GM12892 (cell line): ENCODE data around the gene ANKS1A.
"Not testable (repeated sequence)": the region's sequence is repeated elsewhere in the genome, so short reads cannot be mapped to it uniquely, and the experiment has no call there.

Experiments
- DNase-seq: peaks from one replicate; pipeline ENCODE4 v3.0.0; 2011; ENCODE audit not compliant: insufficient read length
- FAIRE-seq: peaks from 2 replicates; lab custom pipeline; 2011; peaks lifted over from hg19 to GRCh38; lab: Jason Lieb, UNC
- POLR2A ChIP-seq: IDR thresholded peaks from 2 replicates; pipeline ENCODE4 v1.6.1; 2011; ENCODE audit warnings: low read depth, low read length, control low read depth
- POLR2AphosphoS5 ChIP-seq: IDR thresholded peaks from 2 replicates; pipeline ENCODE4 v1.6.1; 2011; ENCODE audit warnings: low read depth, low read length, control low read depth
- TAF1 ChIP-seq: IDR thresholded peaks from 2 replicates; pipeline ENCODE4 v1.6.1; 2011; ENCODE audit warnings: low read depth, mild to moderate bottlenecking, control low read depth, low read length, borderline replicate concordance

ANKS1A gene

DNA sequence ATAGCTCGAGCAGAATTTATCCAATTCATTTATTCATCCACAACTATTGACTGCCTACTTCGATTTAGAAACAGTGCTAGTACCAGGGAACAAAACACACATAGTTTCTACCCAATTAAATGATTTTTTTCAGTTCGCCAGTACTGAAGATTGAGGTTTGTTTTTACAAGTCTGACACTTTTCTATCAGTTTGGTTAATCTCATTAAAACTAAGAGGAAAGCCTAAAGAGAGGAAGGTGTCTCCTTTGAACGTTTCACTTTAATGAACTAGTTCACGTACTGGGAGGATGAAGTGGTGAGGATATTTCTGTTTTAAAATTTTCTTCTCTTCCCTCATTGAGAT, 570 bp upstream of the ANKS1A start:
- TF ChIP-seq POLR2AphosphoS5 = no peak
- no peak for TF ChIP-seq POLR2A
- TF ChIP-seq TAF1 = no peak
- FAIRE-seq (no peak), DNase-seq (no peak)

DNA sequence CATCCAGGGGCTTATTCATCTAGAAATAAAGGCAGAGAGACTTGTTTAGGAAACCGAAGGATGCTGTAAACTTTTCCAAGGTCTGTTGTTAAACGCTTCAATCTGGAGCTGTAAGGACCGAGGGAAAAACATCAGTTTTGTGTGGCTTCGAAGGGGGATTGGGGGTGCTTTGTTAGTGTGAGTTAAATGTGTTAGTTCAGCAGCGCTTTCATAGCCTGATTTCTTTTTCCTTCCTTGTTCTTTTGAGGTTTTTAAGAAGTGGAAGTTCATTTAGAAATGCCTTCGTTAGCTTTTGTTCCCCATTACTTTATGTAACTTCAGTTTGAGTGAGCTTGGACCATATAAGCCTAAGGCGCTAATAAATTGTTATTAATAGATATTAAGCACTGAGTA, 1.5 kb downstream of the ANKS1A start:
- no peak for TF ChIP-seq POLR2A
- no peak for TF ChIP-seq POLR2AphosphoS5
- TF ChIP-seq TAF1 = no peak
- DNase-seq = no peak
- FAIRE-seq = no peak

DNA sequence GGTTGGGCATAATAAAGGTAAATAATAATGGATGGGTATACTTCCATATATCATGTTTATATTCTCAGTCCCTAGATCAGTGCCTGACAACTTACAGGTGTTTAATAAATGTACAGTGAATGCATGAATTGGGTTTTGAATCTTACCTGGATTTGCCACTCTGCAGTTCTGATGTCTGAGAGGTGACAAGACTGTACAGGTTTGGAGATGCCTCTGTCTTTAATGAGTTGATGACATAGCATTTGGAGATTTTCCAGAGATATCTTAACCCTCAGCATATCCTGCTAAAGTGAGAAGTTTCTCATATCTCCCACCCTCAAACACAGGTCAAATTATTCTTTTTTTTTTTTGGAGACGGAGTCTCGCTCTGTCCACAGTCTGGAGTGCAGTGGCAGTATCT, 2.2 kb downstream of the ANKS1A start:
- TF ChIP-seq POLR2A = no peak
- no peak for TF ChIP-seq POLR2AphosphoS5
- TF ChIP-seq TAF1 = no peak
- FAIRE-seq (no peak), DNase-seq (no peak)

DNA sequence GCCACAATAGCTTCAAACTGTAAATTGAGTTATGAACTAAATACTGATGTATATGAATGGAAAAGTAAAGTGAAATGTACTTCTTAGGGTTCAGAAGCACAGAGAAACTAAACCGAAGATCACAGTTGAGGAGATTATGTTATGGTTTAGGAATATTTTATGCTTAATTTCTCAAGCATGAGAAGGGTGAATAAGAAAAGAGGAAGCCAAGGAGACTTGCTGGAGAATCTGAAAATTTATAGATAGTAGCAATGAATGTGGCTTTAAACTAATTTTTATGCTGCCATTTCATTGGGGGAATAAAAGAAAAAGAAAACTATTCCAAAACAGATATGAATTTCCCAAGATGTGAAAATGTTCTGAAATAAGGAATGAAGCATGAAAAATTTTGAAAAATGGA, 5.6 kb downstream of the ANKS1A start:
- FAIRE-seq = no peak
- no peak for DNase-seq

GRCh38 chr6:34897130-34897529, 8.1 kb downstream of the ANKS1A start:
- DNase-seq (no peak), FAIRE-seq (no peak)
- TF ChIP-seq TAF1 (no peak), POLR2AphosphoS5 (no peak)

More for the DNA sequence above, 5.6 kb downstream of the ANKS1A start:
- no peak for TF ChIP-seq POLR2A
- no peak for TF ChIP-seq TAF1
- no peak for TF ChIP-seq POLR2AphosphoS5

GRCh38 chr6:34897716-34898115, 8.7 kb downstream of the ANKS1A start:
- TF ChIP-seq TAF1 (no peak), POLR2AphosphoS5 (no peak), POLR2A (no peak)
- DNase-seq (no peak), FAIRE-seq (no peak)

DNA sequence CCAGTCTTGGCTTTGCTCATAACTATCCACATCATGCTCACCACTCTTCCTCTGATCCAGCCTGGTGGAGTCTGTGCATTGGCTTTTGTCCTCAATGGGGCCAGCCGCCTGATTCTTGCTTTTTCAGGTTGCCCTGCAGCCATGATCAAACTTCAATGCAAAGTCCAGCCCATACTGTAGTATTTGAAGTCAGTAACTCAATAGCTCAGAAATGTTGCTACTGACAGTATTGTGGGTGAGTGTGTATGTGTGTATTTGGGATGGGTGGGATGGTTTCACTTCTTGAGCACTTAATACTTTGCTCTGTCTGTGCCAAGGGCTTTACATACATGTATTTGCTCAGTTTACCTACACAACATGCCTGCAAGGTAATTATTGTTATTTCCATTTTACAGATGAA, 10.7 kb downstream of the ANKS1A start:
- not testable (repeated sequence) for FAIRE-seq, DNase-seq

GRCh38 chr6:34900321-34901031, 11.4 kb downstream of the ANKS1A start:
- DNase-seq = no peak
- TF ChIP-seq POLR2A (no peak), TAF1 (no peak), POLR2AphosphoS5 (no peak)
- no peak for FAIRE-seq

DNA sequence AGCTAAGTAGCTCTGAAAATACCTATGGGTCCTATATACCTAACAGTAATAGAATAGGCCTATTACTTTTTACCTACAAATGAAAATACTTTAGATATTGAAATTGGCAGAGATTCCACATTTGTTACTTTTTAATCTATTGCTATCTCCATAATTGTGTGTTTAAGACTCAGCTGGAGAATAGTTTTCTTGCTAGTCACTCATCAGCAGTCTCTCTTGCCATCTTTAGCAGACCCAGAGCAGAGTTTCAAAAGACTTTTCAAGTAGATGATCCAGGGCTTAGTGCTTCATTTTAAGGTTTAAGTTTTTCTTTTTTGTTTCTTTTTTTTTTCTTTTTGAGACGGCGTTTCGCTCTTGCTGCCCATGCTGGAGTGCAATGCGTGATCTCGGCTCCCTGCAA, 12.9 kb downstream of the ANKS1A start:
- TF ChIP-seq POLR2A = no peak
- TF ChIP-seq TAF1 = no peak
- no peak for TF ChIP-seq POLR2AphosphoS5
- DNase-seq (no peak), FAIRE-seq (no peak)

- DNase-seq (no peak), FAIRE-seq (no peak)
- TF ChIP-seq POLR2A (no peak), TAF1 (no peak), POLR2AphosphoS5 (no peak)
Observed at GRCh38 chr6:34904990-34905613, 16.0 kb downstream of the ANKS1A start.

DNA sequence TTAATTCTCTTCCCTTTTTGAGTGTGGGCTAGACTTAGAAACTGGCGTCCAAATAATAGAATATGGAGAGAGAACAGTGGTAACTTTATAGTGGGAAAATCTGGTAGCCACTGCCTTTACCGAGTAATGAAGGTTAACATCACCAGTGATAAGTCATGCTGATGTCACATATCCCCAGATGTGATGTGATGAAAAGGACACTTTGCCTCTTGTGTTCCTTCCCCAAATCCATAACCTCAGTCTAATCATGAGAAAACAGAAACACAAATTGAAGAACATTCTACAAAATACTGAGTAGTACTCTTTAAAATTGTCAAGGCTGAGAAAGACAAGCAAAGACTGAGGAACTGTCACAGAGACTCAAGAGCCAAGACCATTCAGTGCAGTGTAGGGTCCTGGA, 17.8 kb downstream of the ANKS1A start:
- TF ChIP-seq POLR2AphosphoS5 = no peak
- no peak for TF ChIP-seq POLR2A
- TF ChIP-seq TAF1 = no peak
- DNase-seq = no peak
- no peak for FAIRE-seq

- FAIRE-seq = no peak
- TF ChIP-seq POLR2AphosphoS5 (no peak), POLR2A (no peak), TAF1 (no peak)
Observed at GRCh38 chr6:34908194-34908593, 19.1 kb downstream of the ANKS1A start.

DNA sequence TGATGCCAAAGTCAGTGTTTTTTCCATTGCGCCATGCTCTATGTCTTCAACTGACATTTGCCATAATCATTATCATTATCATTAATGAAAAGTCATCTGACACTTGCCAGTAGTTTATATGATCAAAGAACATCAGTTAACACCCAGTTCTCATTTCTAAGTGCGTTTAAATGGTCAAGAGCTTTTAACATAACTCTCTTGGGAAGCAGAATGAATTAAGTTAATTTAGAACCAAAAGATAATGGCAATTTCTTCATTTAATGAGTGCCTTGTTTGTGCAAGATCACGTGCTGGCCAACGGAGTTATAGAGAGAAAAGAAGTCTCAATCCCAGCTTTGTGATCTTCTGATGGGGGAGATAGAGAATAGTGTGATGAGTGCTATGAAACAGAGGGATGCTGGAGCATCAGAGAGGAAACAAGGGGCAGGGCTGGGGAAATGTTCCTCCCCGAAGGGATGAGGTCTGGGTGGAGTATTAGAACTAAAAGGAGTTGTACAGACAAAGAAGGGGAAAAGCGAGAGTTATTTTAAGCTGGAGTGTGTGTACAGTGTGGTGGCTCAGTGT, 20.3 kb downstream of the ANKS1A start:
- FAIRE-seq = no peak

More at GRCh38 chr6:34908194-34908593, 19.1 kb downstream of the ANKS1A start:
- DNase-seq = no peak

More for the DNA sequence above, 20.3 kb downstream of the ANKS1A start:
- no peak for DNase-seq
- TF ChIP-seq POLR2AphosphoS5 (no peak), TAF1 (no peak)
